ENCODE results near the gene SUPT7L. TPM values are rescaled to one million over a fixed set of nuclear protein-coding genes. Genes with fewer than 3 reads are reported as not detected.

SUPT7L gene, protein sequence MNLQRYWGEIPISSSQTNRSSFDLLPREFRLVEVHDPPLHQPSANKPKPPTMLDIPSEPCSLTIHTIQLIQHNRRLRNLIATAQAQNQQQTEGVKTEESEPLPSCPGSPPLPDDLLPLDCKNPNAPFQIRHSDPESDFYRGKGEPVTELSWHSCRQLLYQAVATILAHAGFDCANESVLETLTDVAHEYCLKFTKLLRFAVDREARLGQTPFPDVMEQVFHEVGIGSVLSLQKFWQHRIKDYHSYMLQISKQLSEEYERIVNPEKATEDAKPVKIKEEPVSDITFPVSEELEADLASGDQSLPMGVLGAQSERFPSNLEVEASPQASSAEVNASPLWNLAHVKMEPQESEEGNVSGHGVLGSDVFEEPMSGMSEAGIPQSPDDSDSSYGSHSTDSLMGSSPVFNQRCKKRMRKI
- total RNA-seq = 35.4 and 44.0 TPM in 2 replicates
- 38.0 TPM for polyA plus RNA-seq (2012)

DNA sequence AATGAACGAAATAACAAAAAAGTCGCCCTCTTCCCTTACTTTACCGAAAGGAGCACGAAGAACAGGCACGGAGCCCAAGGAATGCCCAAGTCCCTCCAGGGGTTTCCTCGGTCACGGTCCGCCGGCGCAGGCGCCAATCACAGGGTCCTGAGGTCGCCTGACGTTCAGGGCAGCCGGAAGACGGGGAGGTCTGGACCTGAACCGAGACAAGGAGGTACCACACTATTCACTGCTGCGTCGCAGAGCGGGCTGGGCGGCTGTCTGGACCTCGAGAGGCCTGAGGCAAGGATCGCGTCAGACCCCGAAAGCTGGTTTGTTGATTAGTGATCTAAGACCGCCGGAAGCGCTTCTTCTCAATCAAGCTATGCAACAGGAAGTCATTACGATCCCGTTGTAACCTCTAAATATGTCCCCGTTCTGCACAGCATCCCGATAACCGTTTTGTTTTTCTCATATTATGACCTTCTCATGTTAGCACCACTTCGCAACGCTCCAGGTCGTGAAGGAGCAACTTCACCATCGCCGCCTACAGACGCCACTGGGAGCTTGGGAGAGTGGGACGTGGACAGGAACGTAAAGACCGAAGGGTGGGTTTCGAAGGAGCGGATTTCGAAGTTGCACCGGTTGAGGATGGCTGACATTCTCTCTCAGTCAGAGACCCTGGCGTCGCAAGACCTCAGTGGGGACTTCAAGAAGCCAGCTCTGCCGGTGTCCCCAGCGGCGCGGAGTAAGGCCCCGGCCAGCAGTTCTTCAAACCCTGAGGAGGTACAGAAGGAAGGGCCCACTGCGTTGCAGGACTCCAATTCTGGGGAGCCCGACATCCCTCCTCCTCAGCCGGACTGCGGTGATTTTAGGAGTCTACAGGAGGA, at the start of gene SUPT7L, which contains the start of gene SLC4A1AP:
SUPT7L (minus strand) TSS at position 330 of the 869 bp plus-strand sequence. CDS start 1,422 bp downstream, outside the sequence.
SLC4A1AP (plus strand) TSS at position 605 of the 869 bp plus-strand sequence; CDS start at position 631, 26 bp downstream.
- DNase-seq (ENCODE audit: low read depth) = peak; percentile 87

DNA sequence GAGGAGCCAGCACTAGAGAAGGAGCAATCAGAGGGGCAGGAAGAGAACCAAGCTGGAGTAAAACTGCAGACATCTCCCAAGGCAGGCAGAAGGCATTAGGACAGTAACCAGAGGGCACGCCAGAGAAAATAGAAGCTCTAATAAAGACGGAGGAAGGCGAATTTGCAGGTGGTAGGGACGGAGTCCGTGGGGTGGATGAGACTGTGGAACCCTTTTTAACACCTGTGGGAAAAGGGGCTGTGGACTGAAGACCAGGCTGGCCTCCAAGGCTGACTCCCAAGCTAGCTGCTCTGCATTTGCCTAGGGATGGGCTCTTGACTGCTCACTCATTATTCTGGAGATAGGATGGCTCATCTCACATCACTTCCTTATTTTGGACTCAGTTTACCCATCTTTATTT, 49.8 kb upstream of the SUPT7L start:
- DNase-seq (ENCODE audit: low read depth) = no peak

DNA sequence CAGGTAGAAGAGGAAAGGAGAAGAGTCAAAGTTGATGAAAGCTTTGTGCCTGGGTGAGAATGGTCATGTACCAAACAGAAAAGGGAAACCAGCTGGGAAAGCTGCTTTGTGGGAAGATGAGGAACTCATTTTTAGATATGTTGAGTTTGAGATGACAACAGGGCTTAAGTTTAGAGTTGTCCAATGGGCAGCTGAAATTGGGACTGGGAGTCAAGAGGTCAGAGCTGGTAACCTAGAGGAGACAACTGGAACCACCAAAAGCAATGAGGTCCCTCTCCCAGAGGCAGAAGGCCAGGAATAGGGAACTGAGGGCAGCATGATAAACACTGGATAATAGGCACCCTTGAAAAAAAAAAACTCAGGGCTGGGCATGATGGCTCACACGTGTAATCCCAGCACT, 49.1 kb upstream of the SUPT7L start:
- DNase-seq (ENCODE audit: low read depth) = peak; percentile 57

DNA sequence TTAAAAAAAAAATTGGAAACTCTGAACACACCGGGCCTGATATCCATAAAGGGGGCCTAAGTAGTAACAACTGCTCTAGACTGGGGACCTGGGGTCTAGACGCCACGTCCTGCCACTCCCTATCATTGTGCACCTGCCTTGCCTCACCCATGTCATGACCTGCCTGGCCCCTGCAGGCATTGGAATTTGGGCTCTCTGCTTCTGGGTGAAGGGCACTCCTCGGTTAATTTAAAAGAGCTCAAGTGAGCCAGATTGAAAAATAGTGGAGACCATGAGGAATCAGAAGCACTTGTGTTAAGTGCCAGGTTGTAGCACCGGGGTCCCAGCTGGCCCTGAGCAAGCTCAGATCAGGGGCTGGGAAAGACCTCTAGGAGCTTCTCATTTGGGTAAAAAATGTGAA, 48.4 kb upstream of the SUPT7L start:
- peak; percentile 24 for DNase-seq (ENCODE audit: low read depth)

DNA sequence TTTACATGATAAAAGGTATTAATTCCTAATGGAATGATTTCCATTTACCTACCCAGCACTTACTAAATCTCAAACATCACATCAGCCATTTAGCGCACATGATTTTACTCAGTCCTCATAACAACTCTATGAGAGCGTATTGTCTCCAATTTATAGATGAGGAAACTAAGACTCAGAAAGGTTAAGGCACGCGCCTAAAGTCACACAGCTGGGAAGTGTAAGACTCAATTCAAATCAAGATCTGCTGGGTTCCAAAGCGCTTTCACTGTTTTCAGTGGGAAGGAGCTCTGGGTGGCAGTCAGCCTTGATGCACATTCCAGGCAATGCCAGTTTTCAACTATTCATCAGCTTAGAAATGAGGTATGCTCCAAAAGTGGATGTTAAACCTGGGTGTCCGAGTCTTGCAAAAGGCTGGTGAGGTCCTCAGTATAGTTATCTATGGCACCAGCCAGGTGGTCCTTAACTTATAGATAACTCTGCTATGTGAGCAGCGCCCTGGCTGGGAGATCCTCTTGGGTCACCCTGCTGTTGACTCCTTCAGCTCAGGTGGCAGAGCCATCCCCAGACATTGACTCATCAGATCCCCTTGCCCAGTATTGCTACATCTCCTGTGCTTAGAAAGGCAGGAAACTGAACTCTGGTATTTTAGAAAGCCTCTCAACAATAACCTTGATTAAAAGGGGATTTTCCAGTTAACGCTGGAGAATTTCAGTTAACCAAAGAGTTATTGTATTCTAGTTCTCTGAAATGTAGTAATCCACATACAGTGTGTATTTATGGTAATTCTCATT, 47.4 kb upstream of the SUPT7L start:
- DNase-seq (ENCODE audit: low read depth) = no peak

DNA sequence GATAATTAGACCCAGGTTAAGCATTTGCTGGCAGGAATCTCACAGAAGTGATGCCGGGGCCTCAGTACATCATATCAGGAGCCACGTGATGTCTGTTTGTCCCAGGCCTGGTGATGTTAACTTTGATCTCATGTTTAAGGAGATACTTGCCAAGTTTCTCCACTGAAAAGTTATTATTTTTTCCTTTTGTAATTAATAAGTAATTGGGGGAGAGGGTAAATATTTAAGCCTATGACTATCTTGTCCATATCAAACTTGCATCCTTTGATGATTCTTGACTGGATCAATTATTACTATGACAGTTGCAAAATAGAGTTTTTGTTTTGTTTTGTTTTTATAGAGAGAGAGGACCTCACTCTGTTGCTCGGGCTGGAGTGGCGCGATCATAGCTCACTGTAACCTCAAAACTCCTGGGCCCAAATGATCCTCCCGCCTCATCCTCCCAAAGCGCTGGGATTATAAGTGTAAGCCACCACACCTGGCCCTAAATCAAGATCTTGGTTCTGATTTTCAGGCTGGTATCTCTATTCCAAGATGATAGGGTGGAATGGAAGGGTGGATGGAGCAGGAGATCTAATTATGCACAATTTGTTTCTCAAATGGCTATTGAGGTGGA, 46.7 kb upstream of the SUPT7L start:
- DNase-seq (ENCODE audit: low read depth) = no peak

DNA sequence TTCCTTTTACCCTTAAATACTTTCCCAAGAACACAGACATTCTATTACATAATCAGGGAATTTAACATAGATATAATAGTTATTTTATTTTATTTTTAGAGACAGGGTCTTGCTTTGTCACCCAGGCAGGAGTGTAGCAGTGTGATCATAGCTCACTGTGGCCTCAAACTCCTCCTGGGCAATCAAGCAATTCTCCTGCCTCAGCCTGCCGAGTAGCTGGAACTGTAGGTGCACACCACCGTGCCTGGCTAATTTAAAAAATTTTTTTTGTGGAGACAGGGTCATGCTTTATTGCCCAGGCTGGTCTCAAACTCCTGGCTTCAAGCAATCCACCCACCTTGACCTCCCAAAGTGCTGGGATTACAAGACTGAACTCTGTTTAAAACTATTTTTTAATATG, 45.9 kb upstream of the SUPT7L start:
- no peak for DNase-seq (ENCODE audit: low read depth)

DNA sequence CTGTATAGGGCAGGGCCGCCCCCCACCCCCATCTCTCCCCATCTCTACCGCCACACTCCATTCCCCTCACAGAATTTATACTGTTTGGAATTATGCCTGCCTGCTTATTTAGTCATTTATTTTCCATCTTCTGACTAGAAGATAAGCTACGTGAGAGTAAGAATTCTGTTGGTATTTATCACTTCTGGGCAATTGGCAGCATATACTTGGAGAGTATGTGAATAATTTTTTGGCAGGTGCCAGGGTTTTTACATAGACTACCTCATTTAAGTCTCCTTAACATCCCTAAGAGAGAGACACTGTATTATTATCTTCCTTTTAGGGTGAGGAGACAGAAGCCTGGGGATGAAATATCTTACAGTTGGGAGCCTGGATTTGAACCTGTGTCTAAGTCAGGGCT, 45.3 kb upstream of the SUPT7L start:
- no peak for DNase-seq (ENCODE audit: low read depth)

DNA sequence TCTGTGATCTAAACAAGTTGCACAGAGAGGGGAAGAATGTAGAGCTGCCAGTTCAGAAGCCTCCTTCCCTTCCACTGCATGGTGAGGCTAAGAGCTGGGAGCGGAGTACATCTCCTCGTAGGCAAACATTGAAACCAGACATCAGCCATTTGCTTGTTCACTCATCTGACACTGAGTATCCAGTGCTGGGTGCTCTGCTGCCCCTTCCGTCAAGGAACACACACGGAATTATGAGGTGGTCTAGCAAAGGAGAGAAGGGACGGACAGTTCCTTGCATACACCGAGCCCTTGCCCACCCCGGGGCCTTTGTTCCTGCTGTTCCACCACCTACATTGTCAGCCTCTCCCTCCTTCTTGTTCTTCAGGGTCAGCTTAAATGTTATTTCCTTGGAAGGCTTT, 44.8 kb upstream of the SUPT7L start:
- no peak for DNase-seq (ENCODE audit: low read depth)

DNA sequence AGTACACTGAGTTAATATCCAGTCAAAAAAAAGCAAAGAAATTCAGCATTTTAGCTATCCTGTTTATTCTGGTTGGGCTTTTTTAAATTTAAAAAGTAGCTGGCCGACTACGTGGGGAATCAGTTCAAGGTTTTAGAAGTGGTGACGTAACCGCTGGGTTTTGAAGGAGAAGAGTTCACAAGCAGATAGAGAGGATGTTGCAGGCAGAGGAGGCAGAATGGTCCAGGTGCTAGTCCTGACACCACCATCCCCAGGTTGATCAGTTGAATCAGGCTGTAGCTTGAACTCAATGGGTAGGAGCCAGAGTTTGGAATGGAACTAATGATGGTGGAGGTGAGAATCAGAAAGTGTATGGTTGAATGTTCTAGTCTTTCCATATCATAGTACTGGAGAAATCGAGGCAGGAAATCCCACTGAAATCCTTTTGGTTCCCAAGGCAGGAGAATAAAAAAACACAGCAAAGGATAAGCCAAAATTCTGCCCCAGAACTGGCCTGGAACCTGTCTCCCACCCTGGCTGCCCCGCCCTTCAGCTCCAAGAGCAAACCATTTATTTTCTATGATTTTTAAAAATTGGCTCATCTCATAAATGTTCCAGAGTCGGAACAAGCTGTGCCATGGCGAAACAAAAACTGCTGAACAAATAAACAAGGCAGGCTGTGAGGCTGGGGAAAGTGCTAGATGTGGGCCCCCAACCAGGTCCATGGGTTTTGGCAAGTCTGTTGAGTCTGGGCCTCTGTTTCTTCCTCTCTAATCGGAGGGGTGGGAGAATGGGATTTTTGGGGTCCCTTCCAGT, 44.2 kb upstream of the SUPT7L start:
- DNase-seq (ENCODE audit: low read depth) = no peak

DNA sequence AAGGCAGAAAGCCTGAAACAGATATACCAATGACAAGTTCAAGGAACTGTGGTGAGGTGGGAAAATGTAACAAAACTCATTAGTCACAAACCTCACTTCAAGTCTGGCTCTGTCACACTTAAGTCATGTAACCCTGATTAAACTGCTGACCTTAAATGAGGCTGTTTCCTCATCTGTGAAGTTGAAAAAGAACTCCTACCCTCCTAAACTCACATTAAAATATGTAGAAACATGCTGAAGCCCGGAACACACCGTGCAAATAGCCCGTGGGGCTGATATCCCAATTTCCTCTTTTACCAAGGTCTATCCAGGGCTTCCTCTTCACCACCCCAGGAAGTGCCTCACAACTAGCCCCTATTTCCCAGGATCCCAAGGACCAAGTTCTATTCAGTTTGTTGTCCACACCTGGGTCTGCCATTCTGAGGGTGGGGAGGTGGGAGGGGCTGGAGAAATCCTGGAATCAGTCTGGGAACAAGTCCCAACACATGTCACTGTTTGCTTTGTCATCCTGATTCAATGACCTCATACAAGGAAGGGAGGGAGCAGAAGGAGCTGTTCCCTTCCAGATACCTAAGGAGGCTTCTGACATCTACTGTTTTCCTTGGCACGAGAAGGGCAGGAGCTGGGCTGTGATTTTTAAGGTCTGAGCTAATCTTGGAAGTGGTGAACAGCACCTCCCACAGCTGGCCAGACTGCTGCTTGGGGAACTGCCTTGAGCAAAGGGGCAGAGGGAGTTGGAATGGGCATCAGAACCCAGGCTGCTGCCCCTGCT, 42.6 kb upstream of the SUPT7L start:
- peak; percentile 94 for DNase-seq (ENCODE audit: low read depth)

DNA sequence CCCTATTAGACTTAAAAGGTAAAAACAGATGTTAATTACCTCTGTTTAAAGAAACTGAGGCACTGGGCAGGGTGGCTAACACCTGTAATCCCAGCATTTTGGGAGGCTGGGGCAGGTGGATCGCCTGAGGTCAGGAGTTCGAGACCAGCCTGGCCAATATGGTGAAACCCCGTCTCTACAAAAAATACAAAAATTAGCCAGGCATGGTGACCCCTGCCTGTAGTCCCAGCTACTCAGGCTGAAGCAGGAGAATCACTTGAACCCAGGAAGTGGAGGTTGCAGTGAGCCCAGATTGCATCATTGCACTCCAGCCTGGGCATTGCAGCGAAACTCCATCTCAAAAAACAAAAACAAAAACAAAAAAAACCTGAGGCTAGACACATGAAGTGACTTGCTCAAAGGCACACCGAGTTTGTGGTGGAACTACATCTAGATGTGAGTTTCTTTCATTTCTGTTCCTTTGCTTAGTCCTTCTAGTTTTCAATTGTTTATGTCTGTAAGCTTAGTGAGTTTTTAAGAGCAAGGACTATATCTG, 41.0 kb upstream of the SUPT7L start:
- DNase-seq (ENCODE audit: low read depth) = no peak

DNA sequence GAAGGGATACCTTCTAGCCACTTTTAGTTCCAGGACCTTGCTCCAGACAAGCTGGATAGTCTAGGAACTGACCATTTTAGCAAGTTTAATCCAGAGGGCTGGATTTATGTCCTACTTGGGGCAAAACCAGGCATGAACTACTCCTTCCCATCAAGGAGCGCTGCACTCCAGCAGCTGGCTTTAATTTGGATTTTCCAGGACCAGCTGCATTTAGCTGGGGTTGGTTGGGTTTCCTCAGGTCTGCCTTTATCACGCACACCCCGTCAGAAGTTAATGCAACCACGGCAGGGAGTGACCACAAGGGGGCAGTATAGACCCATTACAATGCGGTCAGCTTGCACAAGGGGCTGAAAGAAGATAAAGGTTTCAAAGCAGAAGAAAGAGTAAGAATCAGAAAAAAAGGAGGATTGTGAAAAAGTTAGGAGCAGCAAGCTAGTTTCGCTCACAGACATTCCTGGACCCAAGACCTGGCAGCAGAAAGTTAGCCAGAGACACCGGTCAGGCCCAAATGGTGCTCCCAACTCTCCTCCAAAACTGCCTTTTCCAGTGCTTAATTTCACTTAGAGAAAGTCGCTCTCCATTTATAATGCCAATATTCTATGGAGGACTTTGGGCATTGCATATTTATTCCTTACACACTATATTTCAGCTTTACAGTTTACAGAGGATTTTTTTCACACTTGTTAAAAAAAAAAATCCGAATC, 40.4 kb upstream of the SUPT7L start:
- DNase-seq (ENCODE audit: low read depth) = peak; percentile 97

DNA sequence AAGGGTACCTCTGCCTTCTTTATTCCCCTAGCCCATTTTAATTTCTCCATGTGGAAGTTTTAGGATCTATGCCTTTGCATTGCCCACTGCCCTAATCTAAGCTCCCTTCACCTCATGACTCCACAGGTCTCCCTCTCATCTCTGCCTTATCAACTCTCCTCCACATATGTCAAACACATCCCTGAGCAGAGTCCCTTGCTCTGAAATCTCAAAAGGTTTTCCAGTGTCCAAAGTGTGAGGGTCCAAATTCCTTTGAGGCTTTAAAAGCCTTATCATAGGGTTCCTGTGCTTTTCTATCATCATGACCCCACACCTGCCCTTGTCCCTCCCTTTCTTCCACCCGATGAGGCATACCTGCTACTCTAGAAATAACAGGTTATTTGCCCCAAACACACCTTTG, 38.9 kb upstream of the SUPT7L start:
- no peak for DNase-seq (ENCODE audit: low read depth)

DNA sequence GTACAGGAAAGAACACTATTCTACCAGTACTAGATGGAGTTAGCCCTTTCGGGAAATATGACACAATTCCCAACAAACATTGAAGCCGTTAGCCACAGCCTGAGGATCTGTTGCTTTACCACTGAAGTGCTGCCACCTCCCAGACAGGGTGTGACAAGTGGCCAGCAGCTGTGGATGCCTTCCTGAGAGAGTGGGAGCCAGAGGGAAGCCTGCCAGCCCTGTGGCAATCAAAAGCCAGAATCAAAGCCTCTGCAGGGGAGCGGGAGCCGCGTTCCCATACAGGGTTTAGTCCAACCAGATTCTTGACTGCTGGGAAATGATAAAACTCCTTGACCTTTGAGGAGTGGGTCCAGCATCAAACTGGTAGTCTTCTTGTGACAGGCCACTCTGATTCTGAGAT, 38.3 kb upstream of the SUPT7L start:
- peak; percentile 99 for DNase-seq (ENCODE audit: low read depth)

DNA sequence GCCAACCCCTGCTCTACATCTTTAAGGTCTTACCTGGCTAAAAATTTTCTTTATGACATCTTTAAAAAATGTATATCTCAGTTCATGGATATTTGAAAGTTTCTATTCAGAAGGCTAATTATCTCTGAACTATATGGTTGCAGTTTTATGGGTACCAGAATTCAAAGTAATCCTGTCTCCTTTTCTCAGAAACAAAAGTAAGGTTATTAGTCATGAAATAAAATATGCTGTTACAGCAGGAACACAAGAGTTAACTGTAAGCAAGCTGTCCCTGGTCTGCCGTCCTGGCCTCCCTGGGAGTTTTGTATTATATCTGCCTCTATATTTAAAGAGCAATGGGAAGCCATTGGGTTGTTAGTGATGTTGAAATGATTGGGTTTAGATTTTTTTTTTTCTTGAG, 34.2 kb upstream of the SUPT7L start:
- DNase-seq (ENCODE audit: low read depth) = no peak

DNA sequence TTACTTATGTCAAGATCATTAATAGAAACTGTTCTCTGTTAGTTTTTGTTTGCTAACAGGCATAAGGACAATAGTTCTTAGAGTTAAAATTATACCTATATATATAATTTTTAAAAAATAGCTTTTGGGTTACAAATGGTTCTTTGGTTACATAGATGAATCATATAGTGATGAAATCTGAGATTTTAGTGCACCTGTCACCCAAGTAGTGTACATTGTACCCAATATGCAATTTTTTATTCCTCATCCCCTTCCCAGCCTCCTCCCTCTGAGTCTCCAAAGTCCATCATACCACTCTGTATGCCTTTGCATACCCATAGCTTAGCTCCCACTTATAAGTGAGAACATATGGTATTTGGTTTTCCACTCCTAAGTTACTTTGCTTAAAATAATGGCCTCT, 26.6 kb upstream of the SUPT7L start:
- no peak for DNase-seq (ENCODE audit: low read depth)

DNA sequence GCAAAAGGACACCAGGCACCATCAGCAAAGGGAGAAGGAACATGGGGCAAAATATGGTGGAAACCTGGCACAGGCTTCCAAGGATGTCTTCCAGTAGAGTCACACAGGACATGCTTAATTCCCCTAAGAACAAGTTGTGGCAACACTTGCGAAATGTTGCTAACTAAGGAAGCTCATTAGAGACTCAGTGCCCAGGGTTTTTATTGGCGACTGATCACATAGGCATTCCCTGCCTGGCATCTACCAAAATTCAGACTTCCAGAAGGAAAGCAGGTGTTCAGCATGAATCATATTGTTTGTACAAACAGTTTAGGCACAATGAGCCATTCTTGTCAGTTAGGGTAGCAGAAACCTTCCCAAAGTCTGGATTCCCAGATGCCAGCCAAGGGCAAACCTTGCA, 26.0 kb upstream of the SUPT7L start:
- peak; percentile 69 for DNase-seq (ENCODE audit: low read depth)

All from myocyte (in vitro differentiated cells).